Activated T-cell treated with anti-CD3 and anti-CD28 coated beads for 48 hours (primary cell): ENCODE results near the gene TMEM222.
A peak's percentile ranks its signal among the peaks of the same experiment; 100 is the strongest.

Experiments
- DNase-seq: peaks from one replicate; pipeline ENCODE4 v3.0.0-alpha.2; 2020; ENCODE audit warnings: low read depth

The TMEM222 gene

GRCh38 chr1:27359822-27360158 lies 37.8 kb downstream of the TMEM222 start:
- DNase-seq, result no peak

GRCh38 chr1:27360159-27361043 lies 38.4 kb downstream of the TMEM222 start:
- DNase-seq, result peak; percentile 27

- DNase-seq, result no peak
These were observed 39.1 kb downstream of the TMEM222 start for GRCh38 chr1:27361044-27361402.

- no peak for DNase-seq
These were observed 39.6 kb downstream of the TMEM222 start for GRCh38 chr1:27361553-27361952.

GRCh38 chr1:27363766-27364695 lies 42.1 kb downstream of the TMEM222 start:
- no peak for DNase-seq

- no peak for DNase-seq
These were observed 42.9 kb downstream of the TMEM222 start for GRCh38 chr1:27364696-27365371.

- peak; percentile 76 for DNase-seq
These were observed 43.6 kb downstream of the TMEM222 start for GRCh38 chr1:27365372-27366112.

GRCh38 chr1:27366113-27366410 lies 44.1 kb downstream of the TMEM222 start:
- DNase-seq, result peak; percentile 82

GRCh38 chr1:27366411-27367159 lies 44.6 kb downstream of the TMEM222 start, which contains the start of gene MAP3K6:
Gene MAP3K6, minus strand, starts transcription at chr1:27366961. Its CDS starts 364 bp downstream, at chr1:27366597.
- DNase-seq, result peak; percentile 58

- DNase-seq, result no peak
These were observed 45.2 kb downstream of the TMEM222 start for GRCh38 chr1:27367160-27367650.

GRCh38 chr1:27368869-27369582 lies 47.1 kb downstream of the TMEM222 start:
- DNase-seq, result no peak

GRCh38 chr1:27372022-27372807 lies 50.3 kb downstream of the TMEM222 start:
- DNase-seq, result no peak

- no peak for DNase-seq
These were observed 51.1 kb downstream of the TMEM222 start for GRCh38 chr1:27372808-27373690.

- no peak for DNase-seq
These were observed 52.6 kb downstream of the TMEM222 start, which contains the start of gene FCN3 for GRCh38 chr1:27374362-27375086. Gene FCN3, minus strand, starts transcription at chr1:27374824. Its CDS starts 6 bp downstream, at chr1:27374818.

GRCh38 chr1:27377760-27378495 lies 56.0 kb downstream of the TMEM222 start:
- no peak for DNase-seq

GRCh38 chr1:27379564-27380122 lies 57.7 kb downstream of the TMEM222 start:
- DNase-seq, result no peak
